Measurements from ENCODE around the gene TEF. TPM values are rescaled to one million over a fixed set of nuclear protein-coding genes. Genes with fewer than 3 reads are reported as not detected.

Gene TEF
- total and polyA plus RNA-seq, 9 of the 15 experiments (the other 6 are each of a cell fraction or from before 2014, with no cell fraction given), result 0.04 to 3.1 (median 1.2) TPM

- POLR2A ChIA-PET, result interaction anchor here (0.6 to 3.0 kb wide), 9 partner anchors 10 to 67 kb away, joined by 3 to 36 read pairs (median 4); partner anchors contain the start of genes ACO2 and PHF5A
- no peak for TF ChIP-seq XRCC4 (IDR thresholded peaks at IDR 0.05; ENCODE audit: extremely low read depth, insufficient read depth, insufficient read length)
- TF ChIP-seq CHD1 (IDR thresholded peaks at IDR 0.05; ENCODE audit: low read length), result no peak
- no peak for TF ChIP-seq IRF2 (CRISPR knock-in tag; IDR thresholded peaks at IDR 0.05)
- TF ChIP-seq ZNF586 (CRISPR knock-in tag; conservative IDR thresholded peaks at IDR 0.05), result no peak
- no peak for TF ChIP-seq ZNF224 (CRISPR knock-in tag; IDR thresholded peaks at IDR 0.05)
- TF ChIP-seq SMAD3 (CRISPR knock-in tag; conservative IDR thresholded peaks at IDR 0.05), result no peak
- TF ChIP-seq, protein P1, sequence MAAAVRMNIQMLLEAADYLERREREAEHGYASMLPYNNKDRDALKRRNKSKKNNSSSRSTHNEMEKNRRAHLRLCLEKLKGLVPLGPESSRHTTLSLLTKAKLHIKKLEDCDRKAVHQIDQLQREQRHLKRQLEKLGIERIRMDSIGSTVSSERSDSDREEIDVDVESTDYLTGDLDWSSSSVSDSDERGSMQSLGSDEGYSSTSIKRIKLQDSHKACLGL (CRISPR knock-in tag; IDR thresholded peaks at IDR 0.05; ENCODE audit: borderline replicate concordance, poor library complexity, severe bottlenecking), result no peak
- TF ChIP-seq SLC30A9 (CRISPR knock-in tag; IDR thresholded peaks at IDR 0.05), result no peak
- TF ChIP-seq ZFX (CRISPR knock-in tag; IDR thresholded peaks at IDR 0.05), result peak; percentile 79
- no peak for TF ChIP-seq DLX4 (CRISPR knock-in tag; IDR thresholded peaks at IDR 0.05)
- TF ChIP-seq ZNF79 (CRISPR knock-in tag; IDR thresholded peaks at IDR 0.05; ENCODE audit: low read depth), result no peak
- TF ChIP-seq YBX1 (IDR thresholded peaks at IDR 0.05), result no peak
- TF ChIP-seq DPF2 (IDR thresholded peaks at IDR 0.05), result no peak
- no peak for TF ChIP-seq CGGBP1 (CRISPR knock-in tag; IDR thresholded peaks at IDR 0.05)
- TF ChIP-seq ZBTB2 (IDR thresholded peaks at IDR 0.05), result peak; percentile 60
- TF ChIP-seq POU5F1 (IDR thresholded peaks at IDR 0.05; ENCODE audit: borderline replicate concordance, low read depth, low read length, partially characterized antibody), result no peak
- no peak for TF ChIP-seq NCOA2 (IDR thresholded peaks at IDR 0.05; ENCODE audit: partially characterized antibody in 2 of 2)
- no peak for TF ChIP-seq ZNF561 (CRISPR knock-in tag; conservative IDR thresholded peaks at IDR 0.05)
- TF ChIP-seq POLR2A (conservative IDR thresholded peaks at IDR 0.05), result no peak
- no peak for TF ChIP-seq ATF2 (CRISPR knock-in tag; IDR thresholded peaks at IDR 0.05)
These were observed 62.8 kb downstream of the TEF start for GRCh38 chr22:41444360-41445128.

More at GRCh38 chr22:41444360-41445128, 62.8 kb downstream of the TEF start:
- TSS peak; percentile 48 for BruUV-seq (replicated peaks)
- WGBS (ENCODE audit: insufficient coverage, low coverage, missing lambda C conversion rate), result 1% methylated on average over 26 of the region's 35 CpGs
- in situ Hi-C loops (cut with MboI), result no loop called here
- Histone ChIP-seq H3K4me2 (ENCODE audit: insufficient read depth, low read length) (peak overlapping the region; percentile 94), H3K4me1 (replicated peaks in 1 of 2; ENCODE audit: control insufficient read depth in 2 of 2, insufficient read depth in 2 of 2, low read length in 2 of 2) (peaks cover 6 to 26% of the 10 kb centered on the region in 2 experiments; a peak in 4 of 5 replicates), H3K27ac (ENCODE audit: extremely low read depth, low read depth, low read length) (peak overlapping the region; percentile 94), H3K9ac (ENCODE audit: insufficient read depth in 1 of 2, low read depth in 2 of 2, low read length in 2 of 2) (peak overlapping the region; percentile 89 to 96), H3K9me1 (ENCODE audit: control insufficient read depth, insufficient read depth, low read length) (no peaks in the 10 kb centered on the region), H2AFZ (ENCODE audit: low read depth, low read length) (peak overlapping the region; percentile 79), H3K4me3 (peak overlapping the region; percentile 92), H4K20me1 (replicated peaks; ENCODE audit: control insufficient read depth, insufficient read depth, low read length) (peaks cover 6% of the 10 kb centered on the region), H3K36me3 (ENCODE audit: control insufficient read depth, insufficient read depth, low read length) (peaks cover 25% of the 10 kb centered on the region), H3K27me3 (ENCODE audit: control insufficient read depth in 2 of 2, insufficient read depth in 2 of 2, low read length in 2 of 2) (no peaks in the 10 kb centered on the region), H3K79me2 (ENCODE audit: control insufficient read depth, insufficient read depth, low read length) (peaks cover 73% of the 10 kb centered on the region), H3K9me3 (replicated peaks; ENCODE audit: control insufficient read depth, insufficient read depth, low read depth, low read length) (no peaks in the 10 kb centered on the region)
- FAIRE-seq, result peak; percentile 84
- intact Hi-C loops (cut with micrococcal nuclease), result no loop called here
- ATAC-seq, result peak; percentile 78
- CTCF ChIA-PET (ENCODE audit: low intra/inter-chr PET ratio), result no interaction called here
- DNase-seq (ENCODE audit: extremely low read depth in 1 of 4, low spot score in 3 of 4), result peak; percentile 34 to 95 (median 64)
